ENCODE results near the gene CALCOCO2.

CALCOCO2 gene

GRCh38 chr17:48890086-48890485, 59.3 kb downstream of the CALCOCO2 start:
- Histone ChIP-seq H3K36me3 (ENCODE audit: control insufficient read depth, insufficient read depth, low read length) (peaks cover 4% of the 10 kb centered on the region), H3K4me1 (ENCODE audit: control insufficient read depth, insufficient read depth, low read length) (no peaks in the 10 kb centered on the region), H3K4me3 (ENCODE audit: low read depth, low read length) (no peak overlapping the region), H3K9ac (ENCODE audit: low read depth, low read length) (no peak overlapping the region), H3K27me3 (ENCODE audit: control insufficient read depth, insufficient read depth, low read length) (no peaks in the 10 kb centered on the region), H3K9me3 (ENCODE audit: control insufficient read depth, insufficient read depth, low read length) (no peaks in the 10 kb centered on the region)

- Histone ChIP-seq H3K9ac (ENCODE audit: low read depth, low read length) (peak overlapping the region; percentile 71), H3K4me1 (ENCODE audit: control insufficient read depth, insufficient read depth, low read length) (no peaks in the 10 kb centered on the region), H3K27me3 (ENCODE audit: control insufficient read depth, insufficient read depth, low read length) (no peaks in the 10 kb centered on the region), H3K9me3 (ENCODE audit: control insufficient read depth, insufficient read depth, low read length) (no peaks in the 10 kb centered on the region), H3K36me3 (ENCODE audit: control insufficient read depth, insufficient read depth, low read length) (peaks cover 21% of the 10 kb centered on the region), H3K4me3 (ENCODE audit: low read depth, low read length) (peak overlapping the region; percentile 89)
Observed at GRCh38 chr17:48892940-48893645, 62.3 kb downstream of the CALCOCO2 start.

GRCh38 chr17:48893646-48894508, 63.0 kb downstream of the CALCOCO2 start:
- no peaks in the 10 kb centered on the region for H3K4me1 ChIP-seq (ENCODE audit: control insufficient read depth, insufficient read depth, low read length)
- H3K36me3 ChIP-seq (ENCODE audit: control insufficient read depth, insufficient read depth, low read length) = peaks cover 21% of the 10 kb centered on the region
- H3K4me3 ChIP-seq (ENCODE audit: low read depth, low read length) = peak overlapping the region; percentile 89
- H3K27me3 ChIP-seq (ENCODE audit: control insufficient read depth, insufficient read depth, low read length) = no peaks in the 10 kb centered on the region
- no peaks in the 10 kb centered on the region for H3K9me3 ChIP-seq (ENCODE audit: control insufficient read depth, insufficient read depth, low read length)
- peak overlapping the region; percentile 71 for H3K9ac ChIP-seq (ENCODE audit: low read depth, low read length)

- Histone ChIP-seq H3K9ac (ENCODE audit: low read depth, low read length) (no peak overlapping the region), H3K4me3 (ENCODE audit: low read depth, low read length) (no peak overlapping the region)
Observed at GRCh38 chr17:48894886-48895285, 64.1 kb downstream of the CALCOCO2 start.

GRCh38 chr17:48901241-48901640, 70.4 kb downstream of the CALCOCO2 start:
- H3K9ac ChIP-seq (ENCODE audit: low read depth, low read length) = no peak overlapping the region

More at GRCh38 chr17:48894886-48895285, 64.1 kb downstream of the CALCOCO2 start:
- Histone ChIP-seq H3K4me1 (ENCODE audit: control insufficient read depth, insufficient read depth, low read length) (no peaks in the 10 kb centered on the region), H3K27me3 (ENCODE audit: control insufficient read depth, insufficient read depth, low read length) (no peaks in the 10 kb centered on the region), H3K36me3 (ENCODE audit: control insufficient read depth, insufficient read depth, low read length) (peaks cover 21% of the 10 kb centered on the region), H3K9me3 (ENCODE audit: control insufficient read depth, insufficient read depth, low read length) (no peaks in the 10 kb centered on the region)

GRCh38 chr17:48903401-48903800, 72.6 kb downstream of the CALCOCO2 start:
- Histone ChIP-seq H3K4me1 (ENCODE audit: control insufficient read depth, insufficient read depth, low read length) (no peaks in the 10 kb centered on the region), H3K9me3 (ENCODE audit: control insufficient read depth, insufficient read depth, low read length) (no peaks in the 10 kb centered on the region), H3K4me3 (ENCODE audit: low read depth, low read length) (no peak overlapping the region), H3K27me3 (ENCODE audit: control insufficient read depth, insufficient read depth, low read length) (no peaks in the 10 kb centered on the region), H3K36me3 (ENCODE audit: control insufficient read depth, insufficient read depth, low read length) (peaks cover 1% of the 10 kb centered on the region), H3K9ac (ENCODE audit: low read depth, low read length) (no peak overlapping the region)

More at GRCh38 chr17:48901241-48901640, 70.4 kb downstream of the CALCOCO2 start:
- H3K27me3 ChIP-seq (ENCODE audit: control insufficient read depth, insufficient read depth, low read length) = no peaks in the 10 kb centered on the region
- H3K36me3 ChIP-seq (ENCODE audit: control insufficient read depth, insufficient read depth, low read length) = peaks cover 9% of the 10 kb centered on the region
- H3K4me1 ChIP-seq (ENCODE audit: control insufficient read depth, insufficient read depth, low read length) = no peaks in the 10 kb centered on the region
- H3K9me3 ChIP-seq (ENCODE audit: control insufficient read depth, insufficient read depth, low read length) = no peaks in the 10 kb centered on the region
- no peak overlapping the region for H3K4me3 ChIP-seq (ENCODE audit: low read depth, low read length)

GRCh38 chr17:48904428-48904827, 73.6 kb downstream of the CALCOCO2 start:
- no peak overlapping the region for H3K4me3 ChIP-seq (ENCODE audit: low read depth, low read length)
- no peaks in the 10 kb centered on the region for H3K4me1 ChIP-seq (ENCODE audit: control insufficient read depth, insufficient read depth, low read length)
- H3K27me3 ChIP-seq (ENCODE audit: control insufficient read depth, insufficient read depth, low read length) = no peaks in the 10 kb centered on the region
- H3K36me3 ChIP-seq (ENCODE audit: control insufficient read depth, insufficient read depth, low read length) = peaks cover 2% of the 10 kb centered on the region
- H3K9me3 ChIP-seq (ENCODE audit: control insufficient read depth, insufficient read depth, low read length) = no peaks in the 10 kb centered on the region
- H3K9ac ChIP-seq (ENCODE audit: low read depth, low read length) = no peak overlapping the region

- H3K9me3 ChIP-seq (ENCODE audit: control insufficient read depth, insufficient read depth, low read length) = no peaks in the 10 kb centered on the region
- peaks cover 2% of the 10 kb centered on the region for H3K36me3 ChIP-seq (ENCODE audit: control insufficient read depth, insufficient read depth, low read length)
- H3K27me3 ChIP-seq (ENCODE audit: control insufficient read depth, insufficient read depth, low read length) = no peaks in the 10 kb centered on the region
- peaks cover 10% of the 10 kb centered on the region for H3K4me1 ChIP-seq (ENCODE audit: control insufficient read depth, insufficient read depth, low read length)
- no peak overlapping the region for H3K9ac ChIP-seq (ENCODE audit: low read depth, low read length)
- no peak overlapping the region for H3K4me3 ChIP-seq (ENCODE audit: low read depth, low read length)
Observed at GRCh38 chr17:48905987-48906515, 75.2 kb downstream of the CALCOCO2 start.

GRCh38 chr17:48907713-48908046, 76.8 kb downstream of the CALCOCO2 start:
- Histone ChIP-seq H3K36me3 (ENCODE audit: control insufficient read depth, insufficient read depth, low read length) (peaks cover 11% of the 10 kb centered on the region), H3K4me3 (ENCODE audit: low read depth, low read length) (peak overlapping the region; percentile 94), H3K27me3 (ENCODE audit: control insufficient read depth, insufficient read depth, low read length) (no peaks in the 10 kb centered on the region), H3K4me1 (ENCODE audit: control insufficient read depth, insufficient read depth, low read length) (peaks cover 10% of the 10 kb centered on the region), H3K9me3 (ENCODE audit: control insufficient read depth, insufficient read depth, low read length) (no peaks in the 10 kb centered on the region), H3K9ac (ENCODE audit: low read depth, low read length) (peak overlapping the region; percentile 87)

- Histone ChIP-seq H3K9ac (ENCODE audit: low read depth, low read length) (peak within 1 kb of the TSS; percentile 87), H3K4me3 (ENCODE audit: low read depth, low read length) (peak within 1 kb of the TSS; percentile 97), H3K36me3 (ENCODE audit: control insufficient read depth, insufficient read depth, low read length) (peaks cover 15% of the 10 kb centered on the region), H3K9me3 (ENCODE audit: control insufficient read depth, insufficient read depth, low read length) (no peaks in the 10 kb centered on the region), H3K27me3 (ENCODE audit: control insufficient read depth, insufficient read depth, low read length) (no peaks in the 10 kb centered on the region), H3K4me1 (ENCODE audit: control insufficient read depth, insufficient read depth, low read length) (peaks cover 10% of the 10 kb centered on the region)
Observed at GRCh38 chr17:48908047-48908843, 77.4 kb downstream of the CALCOCO2 start, which contains the start of gene UBE2Z. Gene UBE2Z (plus strand): TSS chr17:48908407. CDS start chr17:48908504, 97 bp downstream.

GRCh38 chr17:48908853-48909394, 78.1 kb downstream of the CALCOCO2 start:
- peaks cover 18% of the 10 kb centered on the region for H3K36me3 ChIP-seq (ENCODE audit: control insufficient read depth, insufficient read depth, low read length)
- no peaks in the 10 kb centered on the region for H3K9me3 ChIP-seq (ENCODE audit: control insufficient read depth, insufficient read depth, low read length)
- H3K9ac ChIP-seq (ENCODE audit: low read depth, low read length) = peak overlapping the region; percentile 70
- H3K4me3 ChIP-seq (ENCODE audit: low read depth, low read length) = peak overlapping the region; percentile 97
- H3K4me1 ChIP-seq (ENCODE audit: control insufficient read depth, insufficient read depth, low read length) = peaks cover 10% of the 10 kb centered on the region
- no peaks in the 10 kb centered on the region for H3K27me3 ChIP-seq (ENCODE audit: control insufficient read depth, insufficient read depth, low read length)
